Measurements from ENCODE around the gene LRRC2. TPM values are rescaled to one million over a fixed set of nuclear protein-coding genes. Genes with fewer than 3 reads are reported as not detected.

LRRC2 gene
- total and polyA plus RNA-seq, 9 of the 15 experiments (the other 6 are each of a cell fraction or from before 2014, with no cell fraction given), result 0.01 to 0.04 (median 0.03) TPM; not detected in 5

DNA sequence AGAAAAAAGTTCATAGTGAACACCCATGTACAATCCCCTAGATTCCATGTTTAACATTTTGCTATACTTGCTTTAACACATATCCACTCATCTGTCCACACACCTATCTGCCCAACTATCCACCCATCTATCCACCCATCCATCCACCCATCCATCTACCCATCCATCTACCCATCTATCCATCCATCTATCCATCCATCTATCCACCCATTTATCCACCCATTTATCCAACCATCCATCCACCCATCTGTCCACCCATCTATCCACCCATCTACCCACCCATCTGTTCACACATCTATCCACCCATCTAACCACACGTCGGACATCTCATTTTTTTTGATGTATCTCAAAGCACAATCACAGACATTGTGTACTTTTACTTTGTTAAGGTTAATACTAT lies 42.5 kb downstream of the LRRC2 start (continued):
- TF ChIP-seq, protein P1, sequence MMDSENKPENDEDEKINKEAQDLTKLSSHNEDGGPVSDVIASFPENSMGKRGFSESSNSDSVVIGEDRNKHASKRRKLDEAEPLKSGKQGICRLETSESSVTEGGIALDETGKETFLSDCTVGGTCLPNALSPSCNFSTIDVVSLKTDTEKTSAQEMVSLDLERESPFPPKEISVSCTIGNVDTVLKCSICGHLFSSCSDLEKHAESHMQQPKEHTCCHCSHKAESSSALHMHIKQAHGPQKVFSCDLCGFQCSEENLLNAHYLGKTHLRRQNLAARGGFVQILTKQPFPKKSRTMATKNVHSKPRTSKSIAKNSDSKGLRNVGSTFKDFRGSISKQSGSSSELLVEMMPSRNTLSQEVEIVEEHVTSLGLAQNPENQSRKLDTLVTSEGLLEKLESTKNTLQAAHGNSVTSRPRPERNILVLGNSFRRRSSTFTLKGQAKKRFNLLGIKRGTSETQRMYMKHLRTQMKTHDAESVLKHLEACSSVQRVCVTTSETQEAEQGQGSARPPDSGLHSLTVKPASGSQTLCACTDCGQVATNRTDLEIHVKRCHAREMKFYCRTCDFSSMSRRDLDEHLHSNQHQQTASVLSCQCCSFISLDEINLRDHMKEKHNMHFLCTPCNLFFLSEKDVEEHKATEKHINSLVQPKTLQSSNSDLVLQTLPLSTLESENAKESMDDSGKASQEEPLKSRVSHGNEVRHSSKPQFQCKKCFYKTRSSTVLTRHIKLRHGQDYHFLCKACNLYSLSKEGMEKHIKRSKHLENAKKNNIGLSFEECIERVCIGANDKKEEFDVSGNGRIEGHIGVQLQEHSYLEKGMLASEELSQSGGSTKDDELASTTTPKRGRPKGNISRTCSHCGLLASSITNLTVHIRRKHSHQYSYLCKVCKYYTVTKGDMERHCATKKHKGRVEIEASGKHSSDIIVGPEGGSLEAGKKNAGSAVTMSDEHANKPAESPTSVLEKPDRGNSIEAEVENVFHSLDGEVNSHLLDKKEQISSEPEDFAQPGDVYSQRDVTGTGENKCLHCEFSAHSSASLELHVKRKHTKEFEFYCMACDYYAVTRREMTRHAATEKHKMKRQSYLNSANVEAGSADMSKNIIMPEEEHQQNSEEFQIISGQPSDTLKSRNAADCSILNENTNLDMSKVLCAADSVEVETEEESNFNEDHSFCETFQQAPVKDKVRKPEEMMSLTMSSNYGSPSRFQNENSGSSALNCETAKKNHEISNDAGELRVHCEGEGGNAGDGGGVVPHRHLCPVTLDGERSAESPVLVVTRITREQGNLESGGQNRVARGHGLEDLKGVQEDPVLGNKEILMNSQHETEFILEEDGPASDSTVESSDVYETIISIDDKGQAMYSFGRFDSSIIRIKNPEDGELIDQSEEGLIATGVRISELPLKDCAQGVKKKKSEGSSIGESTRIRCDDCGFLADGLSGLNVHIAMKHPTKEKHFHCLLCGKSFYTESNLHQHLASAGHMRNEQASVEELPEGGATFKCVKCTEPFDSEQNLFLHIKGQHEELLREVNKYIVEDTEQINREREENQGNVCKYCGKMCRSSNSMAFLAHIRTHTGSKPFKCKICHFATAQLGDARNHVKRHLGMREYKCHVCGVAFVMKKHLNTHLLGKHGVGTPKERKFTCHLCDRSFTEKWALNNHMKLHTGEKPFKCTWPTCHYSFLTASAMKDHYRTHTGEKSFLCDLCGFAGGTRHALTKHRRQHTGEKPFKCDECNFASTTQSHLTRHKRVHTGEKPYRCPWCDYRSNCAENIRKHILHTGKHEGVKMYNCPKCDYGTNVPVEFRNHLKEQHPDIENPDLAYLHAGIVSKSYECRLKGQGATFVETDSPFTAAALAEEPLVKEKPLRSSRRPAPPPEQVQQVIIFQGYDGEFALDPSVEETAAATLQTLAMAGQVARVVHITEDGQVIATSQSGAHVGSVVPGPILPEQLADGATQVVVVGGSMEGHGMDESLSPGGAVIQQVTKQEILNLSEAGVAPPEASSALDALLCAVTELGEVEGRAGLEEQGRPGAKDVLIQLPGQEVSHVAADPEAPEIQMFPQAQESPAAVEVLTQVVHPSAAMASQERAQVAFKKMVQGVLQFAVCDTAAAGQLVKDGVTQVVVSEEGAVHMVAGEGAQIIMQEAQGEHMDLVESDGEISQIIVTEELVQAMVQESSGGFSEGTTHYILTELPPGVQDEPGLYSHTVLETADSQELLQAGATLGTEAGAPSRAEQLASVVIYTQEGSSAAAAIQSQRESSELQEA (IDR thresholded peaks at IDR 0.05; ENCODE audit: low read depth), result no peak; the same call in 1 of the 2 replicates
- TF ChIP-seq HDGF (IDR thresholded peaks at IDR 0.05), result 0 out of 2 replicates have a peak, but pooled peaks have one; percentile 29
- TF ChIP-seq DDX20 (tag; IDR thresholded peaks at IDR 0.05; ENCODE audit: low read depth), result no peak
- TF ChIP-seq ARID1B (IDR thresholded peaks at IDR 0.05), result peak; percentile 31; the same call in 1 of the 2 replicates
- no peak for TF ChIP-seq ZNF354B (CRISPR knock-in tag; IDR thresholded peaks at IDR 0.05)
